K562 (cell line): Measurements from ENCODE around the gene URGCP. TPM values are rescaled to one million over a fixed set of nuclear protein-coding genes. Genes with fewer than 3 reads are reported as not detected.

Experiments
- ATAC-seq: fragments of 200-7000 bp; cut with Tn5 transposase; 3 replicates; pipeline ENCODE4 v1.9.1; 2020; ENCODE audit warnings: moderate library complexity
- BruUV-seq: library from RNA; stranded (reverse); fragments of 400-500 nt; replicated peaks from 2 replicates; lab custom pipeline; 2021; lab: Mats Ljungman, UMichigan
- CTCF ChIA-PET: fragments of 300-600 bp; formaldehyde crosslinking; extraction: SDS; loops from one replicate; lab custom pipeline; 2021; ENCODE audit warnings: low intra/inter-chr PET ratio; lab: Yijun Ruan, JAX
- POLR2A ChIA-PET: fragments of 300-600, 350-650 bp; sonication (Branson Sonifier 250); formaldehyde crosslinking; extraction: SDS; loops from one replicate; lab custom pipeline; 2021; ENCODE audit warnings: antibody characterized with exemption, inconsistent platforms; lab: Yijun Ruan, JAX
- DNase-seq, 4 experiments: peaks; one replicate each; pipeline versions ENCODE4 v3.0.0 to v3.0.0-alpha.2; 2011 to 2018; ENCODE audit warnings: low spot score in 3 of 4, mixed read lengths in 3 of 4; ENCODE audit errors: extremely low read depth in 1 of 4
- FAIRE-seq: peaks from 2 replicates; lab custom pipeline; 2011; peaks lifted over from hg19 to GRCh38; lab: Jason Lieb, UNC
- H2AFZ ChIP-seq: 2 replicates; pipeline ENCODE4 v1.6.0; 2011; ENCODE audit warnings: low read depth, low read length, control low read depth, inconsistent platforms
- H3K27ac ChIP-seq: fragments of 200-600 bp; 3 replicates; pipeline ENCODE4 v1.8.0; 2011; ENCODE audit warnings: low read depth, mild to moderate bottlenecking, control low read depth, inconsistent platforms, low read length, moderate library complexity, mixed read lengths; ENCODE audit errors: extremely low read depth
- H3K27me3 ChIP-seq, 2 experiments: fragments of 300-600 bp in 1 of 2; 2 replicates in 1 of 2; 3 replicates in 1 of 2; pipeline versions ENCODE4 v1.6.0 to v1.8.0; 2011; ENCODE audit warnings: inconsistent platforms in 2 of 2, low read length in 2 of 2, mild to moderate bottlenecking in 1 of 2, mixed read lengths in 1 of 2, moderate library complexity in 1 of 2; ENCODE audit not compliant: control insufficient read depth in 2 of 2, insufficient read depth in 2 of 2
- H3K36me3 ChIP-seq: fragments of 300-600 bp; 3 replicates; pipeline ENCODE4 v1.8.0; 2011; ENCODE audit warnings: mild to moderate bottlenecking, low read length, inconsistent platforms; ENCODE audit not compliant: control insufficient read depth, insufficient read depth
- H3K4me1 ChIP-seq, 2 experiments: fragments of 200-600 bp in 1 of 2; replicated peaks in 1 of 2; 2 replicates in 1 of 2; 3 replicates in 1 of 2; pipeline versions ENCODE4 v1.5.1 to v1.8.0; 2011; ENCODE audit warnings: inconsistent platforms in 2 of 2, low read length in 2 of 2, mild to moderate bottlenecking in 1 of 2, mixed read lengths in 1 of 2, moderate library complexity in 1 of 2; ENCODE audit not compliant: control insufficient read depth in 2 of 2, insufficient read depth in 2 of 2
- H3K4me2 ChIP-seq: 2 replicates; pipeline ENCODE4 v1.6.1; 2011; ENCODE audit warnings: low read length, control low read depth, inconsistent platforms, mixed read lengths; ENCODE audit not compliant: insufficient read depth
- H3K4me3 ChIP-seq: fragments of 200-600 bp; sonication (generic), shearing (Covaris generic); 2 replicates; pipeline ENCODE4 v1.5.1; 2016; ENCODE audit warnings: control low read depth, inconsistent platforms
- H3K79me2 ChIP-seq: fragments of 200-600 bp; 3 replicates; pipeline ENCODE4 v1.8.0; 2011; ENCODE audit warnings: low read length, inconsistent platforms; ENCODE audit not compliant: control insufficient read depth, insufficient read depth
- H3K9ac ChIP-seq, 2 experiments: 2 replicates each; pipeline versions ENCODE4 v1.6.0 to v1.6.1; 2011; ENCODE audit warnings: low read depth in 2 of 2, low read length in 2 of 2, control low read depth in 1 of 2, inconsistent platforms in 1 of 2, mild to moderate bottlenecking in 1 of 2, mixed read lengths in 1 of 2; ENCODE audit not compliant: insufficient read depth in 1 of 2
- H3K9me1 ChIP-seq: one replicate; pipeline ENCODE4 v1.6.0; 2011; ENCODE audit warnings: inconsistent platforms, mild to moderate bottlenecking, low read length, moderate library complexity; ENCODE audit not compliant: control insufficient read depth, insufficient read depth
- H3K9me3 ChIP-seq: replicated peaks from 2 replicates; pipeline ENCODE4 v1.5.1; 2011; ENCODE audit warnings: low read depth, low read length, inconsistent platforms; ENCODE audit not compliant: control insufficient read depth, insufficient read depth
- H4K20me1 ChIP-seq: replicated peaks from 2 replicates; pipeline ENCODE4 v1.6.1; 2011; ENCODE audit warnings: low read length, inconsistent platforms, mixed read lengths; ENCODE audit not compliant: control insufficient read depth, insufficient read depth
- BDP1 ChIP-seq: IDR thresholded peaks from 3 replicates; pipeline ENCODE4 v1.6.1; 2011; ENCODE audit not compliant: insufficient read length, insufficient read depth
- CTBP1 ChIP-seq: fragments of 450-650 bp; IDR thresholded peaks from 2 replicates; pipeline ENCODE4 v1.6.1; 2016; ENCODE audit warnings: borderline replicate concordance
- MXI1 ChIP-seq: IDR thresholded peaks from 2 replicates; pipeline ENCODE4 v1.6.1; 2011; ENCODE audit warnings: low read depth, mild to moderate bottlenecking, improper control_type of control experiment, low read length
- SRSF7 ChIP-seq: fragments of 200-400 bp; formaldehyde crosslinking; optimal IDR thresholded peaks from 2 replicates; pipeline ENCODE3; 2017; ENCODE audit warnings: mild to moderate bottlenecking, low read depth, low read length
- ZNF212 ChIP-seq: fragments of 450-650 bp; formaldehyde crosslinking; IDR thresholded peaks from 2 replicates; pipeline ENCODE4 v1.4.0; 2020; ENCODE audit warnings: mild to moderate bottlenecking
- ZNF512 ChIP-seq: IDR thresholded peaks from 2 replicates; pipeline ENCODE4 v1.6.1; 2016; ENCODE audit warnings: missing genetic modification characterization, missing compliant biosample characterization
- WGBS: fragments of 100-300 bp; shearing (Covaris generic); methylation state at CpG from one replicate; pipeline ENCODE4 v1.1.6; 2016; ENCODE audit warnings: low coverage, mixed read lengths; ENCODE audit not compliant: insufficient coverage; ENCODE audit errors: missing lambda C conversion rate; 5-methylcytosine and 5-hydroxymethylcytosine counted together
- in situ Hi-C: fragments of 300-500 bp; cut with MboI; formaldehyde crosslinking; loops from 4 replicates; pipeline ENCODE4 v1.15.0; 2018; ENCODE audit warnings: inconsistent platforms, mixed read lengths
- intact Hi-C: fragments of 100-400 bp; cut with micrococcal nuclease; formaldehyde crosslinking; loops from 2 replicates; pipeline ENCODE4 v1.14.2; 2022
- polyA plus RNA-seq, 8 experiments: library from polyadenylated mRNA; depleted of rRNA in 4 of 8; stranded (reverse) in 5 of 8; unstranded in 3 of 8; fragments of >200 nt; fragmentation: Nextera tagmentation in 2 of 8; fragmentation: Illumina TruSeq in 1 of 8; extraction: Ambion mirVana in 2 of 8; extraction: Trizol in 1 of 8; gene quantifications; 2 replicates each; pipeline versions ENCODE4 v1.2.1 to v1.2.3, GENCODE V29; 2011 to 2014; ENCODE audit warnings: inconsistent platforms in 1 of 8, missing spikeins in 1 of 8
- total RNA-seq, 7 experiments: library from RNA; depleted of rRNA in 6 of 7; stranded (reverse); fragments of >200 nt in 6 of 7; fragmentation: Illumina TruSeq in 2 of 7; extraction: Trizol in 2 of 7; gene quantifications; 2 replicates each; pipeline versions ENCODE4 v1.2.1 to v1.2.3, GENCODE V29; 2011 to 2021; ENCODE audit warnings: low replicate concordance in 1 of 7

Gene URGCP
- total and polyA plus RNA-seq, 9 of the 15 experiments (the other 6 are each of a cell fraction or from before 2014, with no cell fraction given): 1.7 to 25.8 (median 12.5) TPM

GRCh38 chr7:43922726-43923125, 16.3 kb upstream of the URGCP start:
- Histone ChIP-seq H3K4me1 (peaks cover 7 to 14% of the 10 kb centered on the region in 2 experiments; a peak in 4 of 5 replicates), H3K27me3 (no peaks in the 10 kb centered on the region), H2AFZ (no peak overlapping the region), H3K36me3 (no peaks in the 10 kb centered on the region), H3K9me3 (no peaks in the 10 kb centered on the region; the same call in 1 of the 2 replicates), H3K79me2 (peaks cover 17% of the 10 kb centered on the region)
- BruUV-seq: no TSS peak
- 58% methylated on average over 2 of the region's 4 CpGs for WGBS
- TF ChIP-seq ZNF512 (tag) (peak; percentile 55; the same call in 1 of the 2 replicates), SRSF7 (no peak), BDP1 (no peak), ZNF212 (CRISPR knock-in tag) (no peak)
- TF ChIP-seq, all 486 proteins: peak for 1
- ChIA-PET CTCF (no interaction called here), POLR2A (interaction anchor here (0.6 kb wide), 1 partner anchor 12 kb away, joined by 3 read pairs; no protein-coding TSS in a partner anchor)
- FAIRE-seq (no peak), DNase-seq (no peak), ATAC-seq (no peak)
- Histone ChIP-seq H3K9ac (no peak overlapping the region), H3K4me2 (no peak overlapping the region), H3K4me3 (no peak overlapping the region), H4K20me1 (no peaks in the 10 kb centered on the region), H3K9me1 (no peaks in the 10 kb centered on the region), H3K27ac (no peak overlapping the region)
- in situ Hi-C loops (no loop called here), intact Hi-C loops (no loop called here)

GRCh38 chr7:43921423-43921822, 15.0 kb upstream of the URGCP start:
- Histone ChIP-seq H3K4me3 (no peak overlapping the region), H3K79me2 (peaks cover 17% of the 10 kb centered on the region), H3K4me1 (peaks cover 4 to 9% of the 10 kb centered on the region in 2 experiments; a peak in 3 of 5 replicates), H3K27ac (no peak overlapping the region), H3K9me1 (no peaks in the 10 kb centered on the region), H3K27me3 (no peaks in the 10 kb centered on the region), H2AFZ (no peak overlapping the region), H3K4me2 (no peak overlapping the region), H3K9ac (no peak overlapping the region), H3K36me3 (no peaks in the 10 kb centered on the region), H3K9me3 (no peaks in the 10 kb centered on the region), H4K20me1 (no peaks in the 10 kb centered on the region)
- DNase-seq (no peak), ATAC-seq (no peak), FAIRE-seq (no peak)
- intact Hi-C loops: no loop called here
- in situ Hi-C loops: no loop called here
- whole genome bisulfite sequencing: 23% methylated on average over 2 of the region's 2 CpGs
- ChIA-PET CTCF (no interaction called here), POLR2A (no interaction called here)
- no TSS peak for BruUV-seq
- TF ChIP-seq MXI1 (no peak), CTBP1 (no peak)
